IMR-90 (cell line): ENCODE results near the gene GDNF. TPM values are rescaled to one million over a fixed set of nuclear protein-coding genes. Genes with fewer than 3 reads are reported as not detected.
A peak's percentile ranks its signal among the peaks of the same experiment; 100 is the strongest.

Experiments used
- ATAC-seq: fragments of 200-7000 bp; cut with Tn5 transposase; 2 replicates; pipeline ENCODE4 v1.9.1; 2020; ENCODE audit warnings: low read depth, mild to moderate bottlenecking, moderate library complexity
- BruUV-seq: library from RNA; stranded (reverse); fragments of 400-500 nt; replicated peaks from 2 replicates; lab custom pipeline; 2021; lab: Mats Ljungman, UMichigan
- CTCF ChIA-PET: fragments of 300-600 bp; formaldehyde crosslinking; extraction: SDS; loops from one replicate; lab custom pipeline; 2021; ENCODE audit warnings: antibody characterized with exemption; lab: Yijun Ruan, JAX
- POLR2A ChIA-PET: fragments of 300-600 bp; sonication (Branson Sonifier 250); formaldehyde crosslinking; loops from one replicate; lab custom pipeline; 2022; ENCODE audit warnings: antibody characterized with exemption; ENCODE audit not compliant: unreplicated experiment; lab: Charles Lee
- DNase-seq: peaks from one replicate; pipeline ENCODE4 v3.0.0; 2013
- H2AFZ ChIP-seq: replicated peaks from 2 replicates; pipeline ENCODE3; 2013; ENCODE audit warnings: low read length, mild to moderate bottlenecking; ENCODE audit not compliant: poor library complexity
- H2AK5ac ChIP-seq: 2 replicates; pipeline ENCODE4 v1.6.1; 2013; ENCODE audit warnings: low read depth, low read length, inconsistent platforms
- H2AK9ac ChIP-seq: replicated peaks from 2 replicates; pipeline ENCODE3; 2013; ENCODE audit warnings: mild to moderate bottlenecking, low read depth, low read length, moderate library complexity; ENCODE audit not compliant: poor library complexity
- H2BK120ac ChIP-seq: 2 replicates; pipeline ENCODE4 v1.6.1; 2013; ENCODE audit warnings: low read depth, low read length, inconsistent platforms
- H2BK15ac ChIP-seq: 3 replicates; pipeline ENCODE4 v1.6.1; 2013; ENCODE audit warnings: low read depth, low read length, inconsistent platforms
- H2BK20ac ChIP-seq: 2 replicates; pipeline ENCODE4 v1.6.1; 2013; ENCODE audit warnings: low read depth, mild to moderate bottlenecking, inconsistent platforms, low read length, moderate library complexity
- H2BK5ac ChIP-seq: 2 replicates; pipeline ENCODE4 v1.6.1; 2013; ENCODE audit warnings: mild to moderate bottlenecking, low read depth, low read length, inconsistent platforms; ENCODE audit not compliant: poor library complexity, severe bottlenecking
- H3K14ac ChIP-seq: replicated peaks from 2 replicates; pipeline ENCODE4 v1.6.1; 2013; ENCODE audit warnings: low read depth, low read length, inconsistent platforms
- H3K18ac ChIP-seq: 2 replicates; pipeline ENCODE4 v1.6.1; 2013; ENCODE audit warnings: low read depth, low read length, control low read depth
- H3K23ac ChIP-seq: 2 replicates; pipeline ENCODE4 v1.6.1; 2013; ENCODE audit warnings: low read depth, low read length, inconsistent platforms
- H3K27ac ChIP-seq: 2 replicates; pipeline ENCODE4 v1.5.1; 2013; ENCODE audit warnings: mild to moderate bottlenecking, control low read depth, low read length; ENCODE audit not compliant: insufficient read depth
- H3K27me3 ChIP-seq: 2 replicates; pipeline ENCODE4 v1.6.1; 2013; ENCODE audit warnings: low read length; ENCODE audit not compliant: control insufficient read depth, insufficient read depth
- H3K36me3 ChIP-seq: 2 replicates; pipeline ENCODE4 v1.6.1; 2013; ENCODE audit warnings: low read length, mixed read lengths; ENCODE audit not compliant: control insufficient read depth, insufficient read depth
- H3K4ac ChIP-seq: 2 replicates; pipeline ENCODE4 v1.6.1; 2013; ENCODE audit warnings: low read depth, low read length, inconsistent platforms
- H3K4me1 ChIP-seq: 2 replicates; pipeline ENCODE4 v1.6.1; 2013; ENCODE audit warnings: low read length, mixed read lengths; ENCODE audit not compliant: control insufficient read depth, insufficient read depth
- H3K4me2 ChIP-seq: 2 replicates; pipeline ENCODE4 v1.6.1; 2013; ENCODE audit warnings: low read depth, mild to moderate bottlenecking, control low read depth, low read length, moderate library complexity
- H3K4me3 ChIP-seq: 2 replicates; pipeline ENCODE4 v1.5.1; 2013; ENCODE audit warnings: low read depth, mild to moderate bottlenecking, control low read depth, low read length, moderate library complexity; ENCODE audit not compliant: insufficient read depth
- H3K56ac ChIP-seq: 2 replicates; pipeline ENCODE4 v1.6.1; 2013; ENCODE audit warnings: low read length, inconsistent platforms; ENCODE audit not compliant: insufficient read depth; ENCODE audit errors: extremely low read depth
- H3K79me1 ChIP-seq, 2 experiments: 2 replicates each; pipeline ENCODE4 v1.6.1; 2013; ENCODE audit warnings: low read length in 2 of 2, inconsistent platforms in 1 of 2, low read depth in 1 of 2
- H3K9ac ChIP-seq: 2 replicates; pipeline ENCODE4 v1.6.1; 2013; ENCODE audit warnings: low read depth, low read length, control low read depth
- H3K9me1 ChIP-seq: 2 replicates; pipeline ENCODE4 v1.6.1; 2013; ENCODE audit warnings: low read length, inconsistent platforms; ENCODE audit not compliant: insufficient read depth
- H3K9me3 ChIP-seq: 2 replicates; pipeline ENCODE4 v1.6.1; 2013; ENCODE audit warnings: low read length; ENCODE audit not compliant: control insufficient read depth, insufficient read depth
- H4K20me1 ChIP-seq: 2 replicates; pipeline ENCODE4 v1.6.1; 2013; ENCODE audit warnings: low read length, inconsistent platforms; ENCODE audit not compliant: insufficient read depth
- H4K5ac ChIP-seq: 2 replicates; pipeline ENCODE4 v1.6.1; 2013; ENCODE audit warnings: mild to moderate bottlenecking, low read depth, low read length, control low read depth
- H4K8ac ChIP-seq, 2 experiments: 2 replicates each; pipeline ENCODE4 v1.6.1; 2013; ENCODE audit warnings: low read depth in 2 of 2, low read length in 2 of 2, control low read depth in 1 of 2, inconsistent platforms in 1 of 2
- H4K91ac ChIP-seq: 2 replicates; pipeline ENCODE4 v1.6.1; 2013; ENCODE audit warnings: low read depth, low read length, inconsistent platforms; ENCODE audit not compliant: insufficient read depth
- BHLHE40 ChIP-seq: fragments of 150-350 bp; IDR thresholded peaks from 2 replicates; pipeline ENCODE4 v1.6.1; 2016; ENCODE audit warnings: mild to moderate bottlenecking, low read depth, low read length
- CEBPB ChIP-seq: IDR thresholded peaks from 2 replicates; pipeline ENCODE4 v1.6.1; 2012; ENCODE audit warnings: low read depth, low read length, improper control_type of control experiment
- CHD1 ChIP-seq: IDR thresholded peaks from 2 replicates; pipeline ENCODE4 v1.6.1; 2012; ENCODE audit warnings: low read depth, low read length, improper control_type of control experiment
- CTCF ChIP-seq: conservative IDR thresholded peaks from 2 replicates; pipeline ENCODE4 v1.5.1; 2012; ENCODE audit warnings: mild to moderate bottlenecking, low read depth, low read length, improper control_type of control experiment
- MAFK ChIP-seq: IDR thresholded peaks from 2 replicates; pipeline ENCODE4 v1.6.1; 2012; ENCODE audit warnings: low read depth, low read length, improper control_type of control experiment
- MXI1 ChIP-seq: IDR thresholded peaks from 2 replicates; pipeline ENCODE4 v1.6.1; 2012; ENCODE audit warnings: low read depth, mild to moderate bottlenecking, low read length, moderate library complexity, borderline replicate concordance
- NFE2L2 ChIP-seq: fragments of 150-350 bp; IDR thresholded peaks from 2 replicates; pipeline ENCODE4 v1.6.1; 2016; ENCODE audit warnings: low read depth, mild to moderate bottlenecking, low read length
- RAD21 ChIP-seq: IDR thresholded peaks from 2 replicates; pipeline ENCODE4 v1.6.1; 2012; ENCODE audit warnings: low read length, improper control_type of control experiment
- RCOR1 ChIP-seq: IDR thresholded peaks from 2 replicates; pipeline ENCODE4 v1.6.1; 2012; ENCODE audit warnings: mild to moderate bottlenecking, low read length, improper control_type of control experiment; ENCODE audit not compliant: insufficient replicate concordance
- RFX5 ChIP-seq: IDR thresholded peaks from 2 replicates; pipeline ENCODE4 v1.8.0; 2012; ENCODE audit warnings: low read depth, mild to moderate bottlenecking, low read length, moderate library complexity
- USF2 ChIP-seq: fragments of 150-350 bp; IDR thresholded peaks from 2 replicates; pipeline ENCODE4 v1.6.1; 2017; ENCODE audit warnings: mild to moderate bottlenecking, antibody characterized with exemption, low read length, low read depth
- WGBS, 2 experiments: methylation state at CpG; one replicate each; pipeline versions ENCODE4 v1.1.5 to v1.1.7; 2013; ENCODE audit warnings: missing lambda C conversion rate in 2 of 2; ENCODE audit not compliant: insufficient read length in 1 of 2; ENCODE audit errors: extremely low coverage in 2 of 2; 5-methylcytosine and 5-hydroxymethylcytosine counted together
- dilution Hi-C: fragments of 300-500 bp; cut with HindIII; formaldehyde crosslinking; loops from one replicate; pipeline ENCODE4 v1.14.3; 2018; ENCODE audit warnings: low sequenced_read_pairs; ENCODE audit not compliant: unreplicated experiment
- in situ Hi-C: fragments of 300-500 bp; cut with MboI; formaldehyde crosslinking; loops from 3 replicates; pipeline ENCODE4 v1.14.3; 2019; ENCODE audit warnings: low sequenced_read_pairs, inconsistent platforms, mixed read lengths
- intact Hi-C: fragments of 100-400 bp; cut with micrococcal nuclease; formaldehyde crosslinking; loops from 2 replicates; pipeline ENCODE4 v1.10.0; 2022
- polyA plus RNA-seq, 3 experiments: library from polyadenylated mRNA; depleted of rRNA; stranded (reverse); fragments of >200 nt; gene quantifications; 2 replicates each; pipeline ENCODE4 v1.2.3, GENCODE V29; 2012; ENCODE audit warnings: low replicate concordance in 1 of 3
- total RNA-seq: library from RNA; depleted of rRNA; stranded (reverse); fragments of >200 nt; gene quantifications from 2 replicates; pipeline ENCODE4 v1.2.3, GENCODE V29; 2012
- TF ChIP-seq, protein P1 (sequence below): fragments of 150-350 bp; IDR thresholded peaks from 2 replicates; pipeline ENCODE4 v1.6.1; 2016; ENCODE audit warnings: low read depth, mild to moderate bottlenecking, low read length, moderate library complexity, borderline replicate concordance

The GDNF gene
- total and polyA plus RNA-seq, 2 of the 4 experiments (the other 2 are of a cell fraction), result 0.18 to 0.82 TPM

DNA sequence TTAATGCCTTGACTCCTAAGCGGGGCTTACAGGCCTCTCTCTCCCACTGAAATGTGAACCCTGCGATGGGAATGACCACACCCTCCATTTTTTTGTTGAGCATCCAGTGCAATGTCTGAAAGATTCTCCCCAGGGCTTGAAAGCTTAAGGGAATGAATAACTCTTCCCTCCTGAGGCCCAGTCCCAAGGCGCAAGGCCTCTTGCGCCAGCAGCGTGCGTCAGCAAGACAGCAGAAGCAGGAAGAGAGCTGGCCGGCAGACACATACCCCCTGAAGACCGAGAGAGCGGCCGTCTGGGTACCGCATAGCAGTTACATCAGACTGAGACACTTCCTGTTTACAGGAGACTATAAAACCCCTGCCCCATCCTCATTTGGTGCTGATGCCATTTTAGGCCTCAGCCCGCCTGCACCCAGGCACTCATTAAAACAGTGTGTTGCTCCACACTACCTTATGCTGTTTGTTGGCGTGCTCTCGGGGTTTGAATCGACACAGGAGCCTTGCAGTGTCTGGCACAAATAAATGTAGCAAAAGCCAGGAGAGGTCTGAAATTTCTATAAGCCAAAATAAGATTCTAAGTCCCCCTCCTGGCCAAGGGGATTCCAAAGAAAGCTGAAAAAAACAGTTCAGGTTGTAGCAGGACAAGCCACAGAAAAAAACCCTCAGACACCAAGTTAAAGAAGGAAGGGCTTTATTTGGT, 62.3 kb downstream of the GDNF start:
- Histone ChIP-seq H4K91ac (no peak overlapping the region), H3K79me1 (no peaks in the 10 kb centered on the region), H4K5ac (no peak overlapping the region), H3K4me2 (no peak overlapping the region), H2BK5ac (no peak overlapping the region), H3K36me3 (no peaks in the 10 kb centered on the region), H2AK5ac (no peak overlapping the region), H3K4me3 (no peak overlapping the region), H2BK20ac (0 out of 2 replicates have a peak overlapping the region, but pooled peaks have one; percentile 56), H3K4ac (peak overlapping the region; percentile 64), H3K9ac (no peak overlapping the region), H4K8ac (0 out of 4 replicates have a peak overlapping the region, but pooled peaks of 1 of the 2 experiments have one; percentile 19), H2BK120ac (peak overlapping the region; percentile 49; the same call in 1 of the 2 replicates), H2AK9ac (no peak overlapping the region), H2AFZ (no peak overlapping the region), H3K4me1 (peaks cover 2% of the 10 kb centered on the region), H3K9me1 (no peaks in the 10 kb centered on the region; the same call in 1 of the 2 replicates), H3K27me3 (no peaks in the 10 kb centered on the region), H4K20me1 (no peaks in the 10 kb centered on the region), H3K9me3 (no peaks in the 10 kb centered on the region), H3K27ac (no peak overlapping the region), H3K14ac (peak overlapping the region; percentile 48; the same call in 1 of the 2 replicates), H3K23ac (no peak overlapping the region), H3K56ac (no peak overlapping the region), H3K18ac (no peak overlapping the region), H2BK15ac (no peak overlapping the region)
- ATAC-seq (no peak), DNase-seq (peak; percentile 48)
- dilution Hi-C loops (no loop called here), in situ Hi-C loops (no loop called here), intact Hi-C loops (no loop called here)
- WGBS, 2 experiments, result 100% methylated on average over 2 of the region's 15 CpGs; no CpG with 5 or more reads in 1 of the 2 experiments
- BruUV-seq, result no TSS peak
- POLR2A ChIA-PET, result no interaction called here
- no peak for TF ChIP-seq BHLHE40
- TF ChIP-seq RFX5, result no peak
- TF ChIP-seq, protein P1, sequence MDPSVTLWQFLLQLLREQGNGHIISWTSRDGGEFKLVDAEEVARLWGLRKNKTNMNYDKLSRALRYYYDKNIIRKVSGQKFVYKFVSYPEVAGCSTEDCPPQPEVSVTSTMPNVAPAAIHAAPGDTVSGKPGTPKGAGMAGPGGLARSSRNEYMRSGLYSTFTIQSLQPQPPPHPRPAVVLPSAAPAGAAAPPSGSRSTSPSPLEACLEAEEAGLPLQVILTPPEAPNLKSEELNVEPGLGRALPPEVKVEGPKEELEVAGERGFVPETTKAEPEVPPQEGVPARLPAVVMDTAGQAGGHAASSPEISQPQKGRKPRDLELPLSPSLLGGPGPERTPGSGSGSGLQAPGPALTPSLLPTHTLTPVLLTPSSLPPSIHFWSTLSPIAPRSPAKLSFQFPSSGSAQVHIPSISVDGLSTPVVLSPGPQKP, result no peak
- TF ChIP-seq MXI1, result no peak
- no peak for TF ChIP-seq MAFK
- no peak for TF ChIP-seq RCOR1
- no peak for TF ChIP-seq NFE2L2
- no peak for TF ChIP-seq RAD21
- no peak for TF ChIP-seq CTCF
- no peak for TF ChIP-seq CHD1
- TF ChIP-seq CEBPB, result no peak
- no peak for TF ChIP-seq USF2
- CTCF ChIA-PET, result no interaction called here
